ENCODE results near the gene DNASE1L1.
A peak's percentile ranks its signal among the peaks of the same experiment; 100 is the strongest.
"Not testable (repeated sequence)": the region's sequence is repeated elsewhere in the genome, so short reads cannot be mapped to it uniquely, and the experiment has no call there.

Gene DNASE1L1

DNA sequence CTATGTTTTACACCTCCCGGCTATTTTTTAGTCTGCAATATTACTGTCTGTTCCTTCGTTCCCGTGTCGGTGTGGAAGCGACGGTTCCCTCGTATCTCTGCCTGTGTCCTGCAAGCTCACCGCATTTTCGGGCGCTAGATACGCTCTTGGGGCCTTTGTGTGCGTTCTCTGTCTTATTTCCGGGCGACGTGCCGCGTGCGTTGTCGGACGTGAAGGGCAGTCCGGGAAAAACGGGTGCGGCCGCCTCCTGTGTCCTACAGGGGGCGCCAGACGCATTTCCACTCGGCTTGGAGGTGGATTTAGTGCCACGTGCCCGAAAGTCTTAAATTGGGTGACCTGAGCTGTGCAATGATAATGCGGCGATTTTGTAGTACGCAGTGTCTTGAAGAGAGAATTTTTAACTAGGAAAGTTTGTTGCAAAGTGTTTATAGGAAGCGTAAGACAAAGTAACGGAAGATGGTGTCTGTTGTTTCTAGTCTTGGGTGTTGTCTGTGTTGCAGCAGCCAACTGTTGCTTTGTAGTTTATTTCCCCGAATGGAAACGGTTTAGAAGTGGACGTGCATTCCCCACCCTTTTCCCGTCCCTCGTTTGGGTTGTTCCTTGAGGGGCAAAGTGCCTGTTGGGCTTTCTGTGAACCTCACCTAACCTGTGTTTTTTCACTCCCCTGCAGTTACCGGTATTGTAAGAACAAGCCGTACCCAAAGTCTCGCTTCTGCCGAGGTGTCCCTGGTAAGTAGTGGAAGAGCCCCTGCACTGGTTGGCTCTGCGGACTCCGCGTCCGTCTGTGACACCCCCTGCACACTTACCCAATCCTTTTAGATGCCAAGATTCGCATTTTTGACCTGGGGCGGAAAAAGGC is 10.2 kb downstream of the DNASE1L1 start:
- Histone ChIP-seq H3K4me1 (peaks cover 0 to 19% (median 12%) of the 10 kb centered on the region in 4 donors), H3K4me3 (peak overlapping the region; percentile 81 to 87), H3K27me3 (no peaks in the 10 kb centered on the region), H3K27ac (peak overlapping the region; percentile 97 to 99), H3K36me3 (peaks cover 15 to 24% (median 23%) of the 10 kb centered on the region in 3 donors), H3K9me3 (no peaks in the 10 kb centered on the region)
- peak; percentile 86 to 93 for DNase-seq
- TF ChIP-seq, protein P1, sequence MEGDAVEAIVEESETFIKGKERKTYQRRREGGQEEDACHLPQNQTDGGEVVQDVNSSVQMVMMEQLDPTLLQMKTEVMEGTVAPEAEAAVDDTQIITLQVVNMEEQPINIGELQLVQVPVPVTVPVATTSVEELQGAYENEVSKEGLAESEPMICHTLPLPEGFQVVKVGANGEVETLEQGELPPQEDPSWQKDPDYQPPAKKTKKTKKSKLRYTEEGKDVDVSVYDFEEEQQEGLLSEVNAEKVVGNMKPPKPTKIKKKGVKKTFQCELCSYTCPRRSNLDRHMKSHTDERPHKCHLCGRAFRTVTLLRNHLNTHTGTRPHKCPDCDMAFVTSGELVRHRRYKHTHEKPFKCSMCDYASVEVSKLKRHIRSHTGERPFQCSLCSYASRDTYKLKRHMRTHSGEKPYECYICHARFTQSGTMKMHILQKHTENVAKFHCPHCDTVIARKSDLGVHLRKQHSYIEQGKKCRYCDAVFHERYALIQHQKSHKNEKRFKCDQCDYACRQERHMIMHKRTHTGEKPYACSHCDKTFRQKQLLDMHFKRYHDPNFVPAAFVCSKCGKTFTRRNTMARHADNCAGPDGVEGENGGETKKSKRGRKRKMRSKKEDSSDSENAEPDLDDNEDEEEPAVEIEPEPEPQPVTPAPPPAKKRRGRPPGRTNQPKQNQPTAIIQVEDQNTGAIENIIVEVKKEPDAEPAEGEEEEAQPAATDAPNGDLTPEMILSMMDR (IDR thresholded peaks at IDR 0.05), result peak; percentile 79 to 83
- intact Hi-C loops (cut with DNase I; ENCODE audit: low total_unique reads), result no loop called here

- peaks cover 0 to 19% (median 12%) of the 10 kb centered on the region in 4 donors for H3K4me1 ChIP-seq
- DNase-seq, result peak; percentile 91 to 98
- no peaks in the 10 kb centered on the region for H3K9me3 ChIP-seq
- peak within 1 kb of the TSS; percentile 97 to 99 for H3K27ac ChIP-seq
- H3K4me3 ChIP-seq, result peak within 1 kb of the TSS; percentile 81 to 87
- no peaks in the 10 kb centered on the region for H3K27me3 ChIP-seq
- TF ChIP-seq, protein P1 (IDR thresholded peaks at IDR 0.05), result no peak
- peaks cover 15 to 24% (median 23%) of the 10 kb centered on the region in 3 donors for H3K36me3 ChIP-seq
- intact Hi-C loops (cut with DNase I; ENCODE audit: low total_unique reads), result no loop called here
These were observed 11.0 kb downstream of the DNASE1L1 start, which contains the start of gene RPL10 for GRCh38 chrX:154397888-154398667. TSS of gene RPL10 (plus strand) at chrX:154398377. CDS start at chrX:154398520, 143 bp downstream.

DNA sequence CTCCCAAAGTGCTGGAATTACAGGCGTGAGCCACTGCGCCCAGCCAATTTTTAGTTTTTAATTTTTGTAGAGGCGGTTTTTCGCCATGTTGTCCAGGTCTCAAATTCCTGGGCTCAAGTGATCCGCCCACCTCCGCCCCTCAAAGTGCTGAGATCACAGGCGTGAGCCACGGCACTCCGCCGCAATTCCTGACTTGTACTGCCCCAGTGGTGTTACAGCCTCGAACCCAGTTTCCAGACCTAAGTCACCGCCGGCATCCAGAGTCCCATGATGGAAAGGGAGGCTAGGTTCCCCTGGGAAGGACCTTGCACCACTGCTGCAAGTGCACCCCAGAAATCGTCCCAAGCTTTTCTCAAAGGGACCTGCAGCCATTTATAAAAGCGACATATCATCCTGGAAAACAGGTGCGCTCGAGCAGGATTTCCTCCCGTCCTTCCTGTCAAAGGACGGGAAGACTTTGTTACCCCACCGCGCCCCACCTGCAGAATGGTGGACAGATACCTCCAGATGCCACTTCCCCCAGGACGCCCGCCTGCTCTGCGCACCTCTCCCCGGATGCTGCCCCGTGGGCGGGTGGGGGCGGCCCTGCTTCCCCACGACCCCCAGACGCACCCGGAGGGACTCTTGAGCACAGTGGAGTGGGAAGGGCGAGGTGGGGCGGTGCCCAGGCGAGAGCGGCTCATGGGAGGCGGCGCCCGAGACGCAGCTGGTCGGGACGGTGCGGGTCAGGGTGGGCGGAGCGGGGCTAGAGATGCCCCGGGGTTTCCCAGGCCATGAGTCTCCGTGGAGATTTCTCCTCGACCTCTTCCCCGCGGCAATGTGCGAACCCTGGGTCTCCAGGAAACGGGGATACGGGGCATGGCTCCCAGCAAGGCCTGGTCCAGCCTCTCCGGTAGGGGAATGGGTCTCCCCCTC is 11.8 kb downstream of the DNASE1L1 start:
- peak overlapping the region; percentile 97 to 99 for H3K27ac ChIP-seq
- no peaks in the 10 kb centered on the region for H3K27me3 ChIP-seq
- TF ChIP-seq, protein P1 (IDR thresholded peaks at IDR 0.05), result no peak
- intact Hi-C loops (cut with DNase I; ENCODE audit: low total_unique reads), result no loop called here
- H3K4me3 ChIP-seq, result peak overlapping the region; percentile 81 to 87
- no peaks in the 10 kb centered on the region for H3K9me3 ChIP-seq
- peaks cover 15 to 24% (median 23%) of the 10 kb centered on the region in 3 donors for H3K36me3 ChIP-seq
- H3K4me1 ChIP-seq, result peaks cover 0 to 19% (median 12%) of the 10 kb centered on the region in 4 donors
- DNase-seq, result peak; percentile 75 to 87

DNA sequence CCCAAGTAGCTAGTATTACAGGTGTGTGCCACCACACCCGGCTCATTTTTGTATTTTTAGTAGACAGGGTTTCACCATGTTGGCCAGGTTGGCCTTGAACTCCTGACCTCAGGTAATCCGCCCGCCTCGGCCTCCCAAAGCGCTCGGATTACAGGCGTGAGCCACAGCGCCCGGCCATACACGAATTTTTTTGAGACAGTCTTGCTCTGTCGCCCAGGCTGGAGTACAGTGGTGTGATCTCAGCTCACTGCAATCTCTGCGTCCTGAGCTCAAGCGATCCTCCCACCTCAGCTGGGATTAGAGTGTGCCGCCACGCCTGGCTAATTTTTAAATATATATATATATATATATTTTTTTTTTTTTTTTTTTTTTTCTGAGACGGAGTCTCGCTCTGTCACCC is 12.7 kb downstream of the DNASE1L1 start:
- Histone ChIP-seq H3K27ac (peak overlapping the region in 1 of 2 donors; percentile 99), H3K4me1 (peaks cover 0 to 19% (median 12%) of the 10 kb centered on the region in 4 donors), H3K36me3 (peaks cover 15 to 24% (median 23%) of the 10 kb centered on the region in 3 donors)
- intact Hi-C loops (cut with DNase I; ENCODE audit: low total_unique reads); H3K27me3 ChIP-seq; H3K9me3 ChIP-seq; H3K4me3 ChIP-seq; DNase-seq: not testable (repeated sequence)

GRCh38 chrX:154389812-154390747 is 19.0 kb downstream of the DNASE1L1 start:
- H3K36me3 ChIP-seq; H3K9me3 ChIP-seq; H3K27me3 ChIP-seq; H3K4me1 ChIP-seq; intact Hi-C loops (cut with DNase I; ENCODE audit: low total_unique reads): not testable (repeated sequence)
- DNase-seq, result peak in 1 of 2 donors; percentile 32
- Histone ChIP-seq H3K27ac (peak overlapping the region in 1 of 2 donors; percentile 64), H3K4me3 (peak overlapping the region; percentile 32 to 42)

- peaks cover 0 to 10% (median 7%) of the 10 kb centered on the region in 4 donors for H3K4me1 ChIP-seq
- H3K27me3 ChIP-seq; H3K4me3 ChIP-seq; DNase-seq; intact Hi-C loops (cut with DNase I; ENCODE audit: low total_unique reads); H3K27ac ChIP-seq; H3K9me3 ChIP-seq; H3K36me3 ChIP-seq: not testable (repeated sequence)
These were observed 20.4 kb downstream of the DNASE1L1 start for GRCh38 chrX:154388649-154389048.

- peaks cover 0 to 16% (median 8%) of the 10 kb centered on the region in 4 donors for H3K4me1 ChIP-seq
- intact Hi-C loops (cut with DNase I; ENCODE audit: low total_unique reads); DNase-seq; H3K27me3 ChIP-seq; H3K9me3 ChIP-seq; H3K4me3 ChIP-seq; H3K36me3 ChIP-seq; H3K27ac ChIP-seq: not testable (repeated sequence)
These were observed 21.0 kb downstream of the DNASE1L1 start for GRCh38 chrX:154388094-154388493.

Measured in tibial artery (tissue), 4 donors.